Neural progenitor cell (in vitro differentiated cells): ENCODE results near the gene KCNMA1. TPM values are rescaled to one million over a fixed set of nuclear protein-coding genes. Genes with fewer than 3 reads are reported as not detected.

Experiments
- DNase-seq: peaks from one replicate; pipeline ENCODE4 v3.0.0-alpha.2; 2016; ENCODE audit warnings: low spot score
- H2AFZ ChIP-seq: fragments of 200-600 bp; sonication (generic); replicated peaks from 2 replicates; pipeline ENCODE4 v1.6.1; 2016; ENCODE audit warnings: antibody characterized with exemption
- H3F3A ChIP-seq: fragments of 200-600 bp; sonication (generic); 2 replicates; pipeline ENCODE4 v1.6.1; 2016; ENCODE audit warnings: antibody characterized with exemption, low read depth
- H3K27ac ChIP-seq: fragments of 200-600 bp; sonication (generic); 2 replicates; pipeline ENCODE4 v1.5.1; 2016; ENCODE audit warnings: mild to moderate bottlenecking
- H3K27me3 ChIP-seq: fragments of 200-600 bp; sonication (generic); 2 replicates; pipeline ENCODE4 v1.6.1; 2016; ENCODE audit warnings: mild to moderate bottlenecking, moderate library complexity
- H3K36me3 ChIP-seq: fragments of 200-600 bp; sonication (generic); 2 replicates; pipeline ENCODE4 v1.5.1; 2016
- H3K4me1 ChIP-seq: fragments of 200-600 bp; sonication (generic); 2 replicates; pipeline ENCODE4 v1.6.1; 2016; ENCODE audit warnings: mixed run types
- H3K4me2 ChIP-seq: fragments of 200-600 bp; sonication (generic); 2 replicates; pipeline ENCODE4 v1.6.1; 2016
- H3K4me3 ChIP-seq: fragments of 200-600 bp; sonication (generic); 2 replicates; pipeline ENCODE4 v1.5.1; 2016
- H3K79me2 ChIP-seq: fragments of 200-600 bp; sonication (generic); 2 replicates; pipeline ENCODE4 v1.6.1; 2016; ENCODE audit warnings: low read depth
- H3K9ac ChIP-seq: fragments of 200-600 bp; sonication (generic); 2 replicates; pipeline ENCODE4 v1.6.1; 2016
- H3K9me3 ChIP-seq: fragments of 200-600 bp; sonication (generic); 2 replicates; pipeline ENCODE4 v1.5.1; 2016; ENCODE audit warnings: low read depth
- H4K20me1 ChIP-seq: fragments of 200-600 bp; sonication (generic); 2 replicates; pipeline ENCODE4 v1.6.1; 2016; ENCODE audit warnings: low read depth
- H3K27ac Mint-ChIP-seq: 3 replicates; pipeline ENCODE4 v1.8.0; 2021; ENCODE audit warnings: mixed read lengths
- H3K27me3 Mint-ChIP-seq: 2 replicates; pipeline ENCODE4 v1.8.0; 2022; ENCODE audit warnings: low read depth, mild to moderate bottlenecking, inconsistent platforms, moderate library complexity, mixed read lengths; ENCODE audit not compliant: insufficient read depth
- H3K36me3 Mint-ChIP-seq: 3 replicates; pipeline ENCODE4 v1.8.0; 2021; ENCODE audit warnings: mixed read lengths
- H3K4me1 Mint-ChIP-seq: 3 replicates; pipeline ENCODE4 v1.8.0; 2021; ENCODE audit warnings: mixed read lengths
- H3K4me3 Mint-ChIP-seq: 3 replicates; pipeline ENCODE4 v1.8.0; 2021; ENCODE audit warnings: mild to moderate bottlenecking, moderate library complexity, mixed read lengths
- H3K9me3 Mint-ChIP-seq: 3 replicates; pipeline ENCODE4 v1.8.0; 2020; ENCODE audit warnings: mixed read lengths
- EZH2 ChIP-seq: fragments of 200-600 bp; sonication (generic); IDR thresholded peaks from 2 replicates; pipeline ENCODE4 v1.6.1; 2017; ENCODE audit warnings: antibody characterized with exemption, mild to moderate bottlenecking, moderate library complexity
- EZH2phosphoT487 ChIP-seq: fragments of 200-600 bp; sonication (generic); IDR thresholded peaks from 2 replicates; pipeline ENCODE4 v1.6.1; 2017; ENCODE audit warnings: antibody characterized with exemption
- total RNA-seq: library from RNA; depleted of rRNA; stranded (reverse); fragments of >200 nt; gene quantifications from 2 replicates; pipeline ENCODE4 v1.2.3, GENCODE V29; 2015; ENCODE audit warnings: low replicate concordance
- TF ChIP-seq, protein P1 (sequence below): fragments of 200-600 bp; sonication (generic); IDR thresholded peaks from 2 replicates; pipeline ENCODE4 v1.5.1; 2017; ENCODE audit warnings: antibody characterized with exemption, mild to moderate bottlenecking

KCNMA1 gene
- total RNA-seq, 1 donor from 2014 or later = 2.4 TPM

DNA sequence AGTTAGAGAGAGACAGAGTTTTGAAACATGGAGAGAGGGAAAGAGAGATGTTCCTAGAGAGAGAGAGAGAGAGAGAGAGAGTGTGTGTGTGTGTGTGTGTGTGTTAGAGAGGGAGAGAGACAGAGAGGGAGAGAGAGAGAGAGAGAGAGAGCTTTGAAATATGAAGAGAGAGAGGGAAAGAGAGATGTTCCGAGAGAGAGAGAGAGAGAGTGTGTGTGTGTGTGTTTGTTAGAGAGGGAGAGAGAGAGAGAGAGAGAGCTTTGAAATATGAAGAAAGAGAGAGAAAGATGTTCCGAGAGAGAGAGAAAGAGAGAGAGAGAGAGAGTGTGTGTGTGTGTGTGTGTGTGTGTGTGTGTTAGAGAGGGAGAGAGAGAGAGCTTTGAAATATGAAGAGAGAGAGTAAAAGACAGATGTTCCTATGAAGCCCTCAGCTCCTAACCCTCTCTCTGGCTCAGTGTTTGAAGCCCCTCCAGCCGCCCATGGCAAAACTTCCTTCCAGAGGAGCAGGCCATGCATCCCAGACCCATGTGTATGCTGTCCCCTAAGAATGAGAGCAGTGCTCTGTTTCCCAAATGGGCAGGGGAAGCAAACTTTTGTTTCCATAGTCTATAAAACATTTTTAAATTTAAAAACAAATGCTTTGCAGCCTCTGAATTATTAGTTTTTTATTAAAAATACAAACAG is 130.9 kb downstream of the KCNMA1 start:
- no peaks in the 10 kb centered on the region for H3K36me3 Mint-ChIP-seq
- Histone ChIP-seq H3K4me1 (peaks cover 16% of the 10 kb centered on the region), H3F3A (peaks cover 2% of the 10 kb centered on the region), H3K36me3 (no peaks in the 10 kb centered on the region), H2AFZ (no peak overlapping the region), H4K20me1 (no peaks in the 10 kb centered on the region), H3K27me3 (no peaks in the 10 kb centered on the region), H3K4me2 (no peak overlapping the region), H3K9ac (no peak overlapping the region), H3K27ac (no peak overlapping the region), H3K79me2 (no peaks in the 10 kb centered on the region), H3K9me3 (no peaks in the 10 kb centered on the region), H3K4me3 (no peak overlapping the region)
- H3K4me1 Mint-ChIP-seq = peaks cover 21% of the 10 kb centered on the region
- TF ChIP-seq EZH2 (no peak), EZH2phosphoT487 (no peak)
- TF ChIP-seq, protein P1, sequence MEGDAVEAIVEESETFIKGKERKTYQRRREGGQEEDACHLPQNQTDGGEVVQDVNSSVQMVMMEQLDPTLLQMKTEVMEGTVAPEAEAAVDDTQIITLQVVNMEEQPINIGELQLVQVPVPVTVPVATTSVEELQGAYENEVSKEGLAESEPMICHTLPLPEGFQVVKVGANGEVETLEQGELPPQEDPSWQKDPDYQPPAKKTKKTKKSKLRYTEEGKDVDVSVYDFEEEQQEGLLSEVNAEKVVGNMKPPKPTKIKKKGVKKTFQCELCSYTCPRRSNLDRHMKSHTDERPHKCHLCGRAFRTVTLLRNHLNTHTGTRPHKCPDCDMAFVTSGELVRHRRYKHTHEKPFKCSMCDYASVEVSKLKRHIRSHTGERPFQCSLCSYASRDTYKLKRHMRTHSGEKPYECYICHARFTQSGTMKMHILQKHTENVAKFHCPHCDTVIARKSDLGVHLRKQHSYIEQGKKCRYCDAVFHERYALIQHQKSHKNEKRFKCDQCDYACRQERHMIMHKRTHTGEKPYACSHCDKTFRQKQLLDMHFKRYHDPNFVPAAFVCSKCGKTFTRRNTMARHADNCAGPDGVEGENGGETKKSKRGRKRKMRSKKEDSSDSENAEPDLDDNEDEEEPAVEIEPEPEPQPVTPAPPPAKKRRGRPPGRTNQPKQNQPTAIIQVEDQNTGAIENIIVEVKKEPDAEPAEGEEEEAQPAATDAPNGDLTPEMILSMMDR = no peak
- H3K9me3 Mint-ChIP-seq = no peaks in the 10 kb centered on the region
- no peak overlapping the region for H3K4me3 Mint-ChIP-seq
- no peak for DNase-seq
- no peak overlapping the region for H3K27ac Mint-ChIP-seq
- H3K27me3 Mint-ChIP-seq = no peaks in the 10 kb centered on the region

DNA sequence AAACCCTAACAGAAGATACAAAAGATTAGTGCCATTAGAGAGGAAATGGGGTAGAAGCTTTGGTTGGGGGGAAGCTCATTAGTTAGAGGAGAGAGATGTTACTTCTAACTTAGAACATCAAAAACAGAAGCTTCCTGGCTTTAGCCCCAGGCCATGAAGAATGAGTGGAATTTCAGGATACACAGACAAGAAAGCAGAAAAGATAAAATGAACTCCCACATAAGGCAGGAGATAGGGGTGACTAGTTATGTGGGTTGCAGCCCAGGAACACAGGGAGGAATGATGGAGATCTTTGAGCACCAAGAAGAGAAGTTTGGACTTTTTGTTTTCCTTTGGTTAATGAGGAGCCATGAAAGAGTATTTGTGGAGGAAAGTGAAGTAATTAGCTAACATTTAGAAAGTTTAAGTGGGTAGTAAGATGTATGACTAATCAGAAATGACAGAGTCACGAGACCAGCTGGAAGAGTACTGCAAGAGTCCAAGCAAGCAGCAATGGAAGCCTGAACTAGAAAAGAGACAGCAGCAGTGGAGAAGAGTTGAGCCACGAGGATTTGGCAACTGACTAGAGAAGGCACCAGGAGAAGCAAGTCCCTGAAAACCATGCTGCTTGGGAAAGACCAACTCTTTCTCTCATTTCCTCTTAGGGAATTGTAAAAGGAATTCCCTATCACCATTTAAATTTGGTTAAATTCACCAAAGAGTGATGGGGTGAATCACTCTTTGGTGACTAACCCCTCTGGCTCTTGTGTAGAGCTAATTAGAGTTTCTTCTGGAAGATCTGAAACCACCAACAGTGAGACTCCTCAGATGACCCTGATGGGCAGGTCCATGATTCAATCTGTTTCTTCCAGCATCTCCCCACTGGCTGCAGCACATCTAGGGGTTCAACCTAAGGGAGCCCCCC is 131.9 kb downstream of the KCNMA1 start:
- H3K9ac ChIP-seq = no peak overlapping the region
- no peaks in the 10 kb centered on the region for H3K79me2 ChIP-seq
- no peak overlapping the region for H3K4me3 ChIP-seq
- H3K4me1 ChIP-seq = peaks cover 6% of the 10 kb centered on the region
- H3K36me3 ChIP-seq = no peaks in the 10 kb centered on the region
- Mint-ChIP-seq H3K36me3 (no peaks in the 10 kb centered on the region), H3K27ac (peak overlapping the region; percentile 29), H3K4me1 (peaks cover 11% of the 10 kb centered on the region), H3K27me3 (peaks cover 2% of the 10 kb centered on the region), H3K4me3 (no peak overlapping the region), H3K9me3 (no peaks in the 10 kb centered on the region)
- no peak for DNase-seq
- H3K27ac ChIP-seq = no peak overlapping the region
- no peaks in the 10 kb centered on the region for H3K9me3 ChIP-seq
- H2AFZ ChIP-seq = no peak overlapping the region
- H3K27me3 ChIP-seq = no peaks in the 10 kb centered on the region
- no peak for TF ChIP-seq EZH2
- no peak for TF ChIP-seq EZH2phosphoT487
- TF ChIP-seq, protein P1 = no peak
- no peaks in the 10 kb centered on the region for H3F3A ChIP-seq
- no peaks in the 10 kb centered on the region for H4K20me1 ChIP-seq
- H3K4me2 ChIP-seq = no peak overlapping the region

DNA sequence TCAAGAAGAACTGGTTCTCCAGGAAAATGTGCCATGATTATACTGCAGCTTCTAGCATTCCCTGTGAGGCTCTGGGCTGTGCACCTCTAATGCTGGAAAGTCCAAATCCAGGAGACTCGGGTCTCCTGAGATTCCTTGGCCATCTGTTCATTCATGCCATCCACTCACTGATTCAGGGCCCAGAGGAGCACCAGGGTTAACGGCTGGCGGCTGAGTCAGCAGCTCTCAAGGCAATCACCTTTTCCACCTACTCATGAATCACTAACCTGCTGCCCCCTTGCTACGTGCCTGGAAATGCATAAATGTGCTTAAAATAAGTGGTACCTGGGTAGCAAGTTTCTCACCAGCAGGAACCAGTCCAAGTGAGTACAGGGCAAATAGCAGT is 132.7 kb downstream of the KCNMA1 start:
- Histone ChIP-seq H3K27ac (no peak overlapping the region), H3K9me3 (no peaks in the 10 kb centered on the region), H3K4me1 (no peaks in the 10 kb centered on the region), H3K4me2 (no peak overlapping the region), H3K9ac (no peak overlapping the region), H3K36me3 (no peaks in the 10 kb centered on the region), H3K79me2 (no peaks in the 10 kb centered on the region), H3K27me3 (no peaks in the 10 kb centered on the region), H3K4me3 (no peak overlapping the region), H3F3A (no peaks in the 10 kb centered on the region), H4K20me1 (no peaks in the 10 kb centered on the region), H2AFZ (no peak overlapping the region)
- no peaks in the 10 kb centered on the region for H3K36me3 Mint-ChIP-seq
- TF ChIP-seq EZH2 (no peak), EZH2phosphoT487 (no peak)
- TF ChIP-seq, protein P1 = no peak
- no peak overlapping the region for H3K4me3 Mint-ChIP-seq
- no peak for DNase-seq
- peaks cover 2% of the 10 kb centered on the region for H3K27me3 Mint-ChIP-seq
- H3K9me3 Mint-ChIP-seq = no peaks in the 10 kb centered on the region
- peaks cover 5% of the 10 kb centered on the region for H3K4me1 Mint-ChIP-seq
- no peak overlapping the region for H3K27ac Mint-ChIP-seq
